Epithelial cell of prostate (primary cell): ENCODE measurements around the gene COX7A1.
"Not testable (repeated sequence)": the region's sequence is repeated elsewhere in the genome, so short reads cannot be mapped to it uniquely, and the experiment has no call there.

Experiments
- DNase-seq: peaks from one replicate; pipeline ENCODE4 v3.0.0-alpha.2; 2011; ENCODE audit warnings: low read depth, low spot score
- H3K27ac ChIP-seq: fragments of 450-650 bp; 2 replicates; pipeline ENCODE4 v1.5.1; 2017; ENCODE audit warnings: mild to moderate bottlenecking

COX7A1 gene

DNA sequence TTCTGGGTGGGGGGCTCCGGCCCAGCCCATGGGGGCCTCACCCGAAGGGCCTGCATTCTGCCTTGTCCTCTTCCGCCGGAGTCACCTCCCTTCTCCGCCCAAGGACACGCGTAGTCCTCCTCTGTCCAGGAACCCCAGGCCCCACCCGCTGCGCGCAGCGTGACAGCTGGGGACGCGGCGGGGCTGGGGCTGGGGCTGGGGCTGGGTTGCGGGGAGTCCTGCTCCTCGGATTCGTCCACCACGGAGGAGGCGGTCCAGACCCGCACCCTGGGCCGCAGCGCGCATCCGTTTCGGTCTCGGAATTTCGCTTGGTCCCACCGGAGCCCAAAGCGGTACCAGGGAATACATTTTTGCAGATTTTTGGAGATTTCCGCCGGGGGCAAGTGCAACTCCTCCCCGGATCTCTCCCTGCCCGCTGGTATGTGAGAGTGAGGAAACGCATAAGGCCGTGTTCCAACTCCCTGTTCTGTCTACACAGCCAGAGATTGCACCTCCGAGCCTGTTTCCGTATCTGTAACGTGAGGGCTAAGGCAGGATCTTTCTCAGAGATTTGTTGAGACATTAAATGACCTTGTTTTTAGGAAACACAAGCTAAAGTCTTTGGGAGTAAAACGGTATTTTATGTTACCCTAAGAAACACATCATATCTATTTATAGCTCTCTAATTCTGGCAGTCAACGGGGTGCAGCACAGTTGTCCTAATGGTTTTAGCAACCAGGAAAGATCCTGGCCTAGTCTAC is at the start of gene COX7A1:
Gene COX7A1 (minus strand): TSS at position 96 of the 740 bp plus-strand sequence. CDS start 40 bp downstream, at position 56.
- no peak within 1 kb of the TSS for H3K27ac ChIP-seq
- DNase-seq: no peak

DNA sequence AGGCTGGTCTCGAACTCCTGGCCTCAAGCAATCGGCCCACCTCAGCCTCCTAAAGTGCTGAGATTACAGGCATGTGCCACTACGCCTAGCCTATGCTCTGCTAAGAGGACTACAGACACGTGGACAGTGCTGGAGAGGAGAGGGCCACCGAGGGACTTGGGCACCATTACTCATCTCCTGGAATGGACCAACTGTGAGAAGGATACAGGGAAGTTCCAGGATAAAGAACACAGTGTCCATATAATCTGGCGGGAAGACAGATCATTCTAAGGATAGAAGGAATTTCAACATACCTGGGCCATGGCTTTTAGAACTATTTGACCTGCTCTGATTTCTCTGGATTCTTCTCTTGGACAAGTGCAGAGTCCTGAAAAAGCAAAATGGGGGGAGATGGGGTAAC is 49.4 kb upstream of the COX7A1 start:
- no peak overlapping the region for H3K27ac ChIP-seq
- DNase-seq: no peak

DNA sequence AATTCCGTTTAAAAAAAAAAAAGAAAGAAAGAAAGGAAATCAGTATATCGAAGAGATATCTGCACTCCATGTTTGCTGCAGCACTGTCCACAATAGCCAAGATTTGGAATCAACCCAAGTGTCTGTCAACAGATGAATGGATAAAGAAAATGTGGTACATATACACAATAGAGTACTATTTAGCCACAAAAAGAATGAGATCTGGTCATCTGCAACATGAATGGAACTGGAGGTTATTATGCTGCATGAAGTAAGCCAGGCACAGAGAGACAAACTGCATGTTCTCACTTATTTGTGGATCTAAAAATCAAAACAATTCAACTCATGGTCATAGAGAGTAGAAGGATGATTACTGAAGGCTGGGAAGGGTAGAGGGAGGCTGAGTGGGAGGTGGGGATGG is 45.9 kb upstream of the COX7A1 start:
- DNase-seq: no peak
- H3K27ac ChIP-seq: no peak overlapping the region

DNA sequence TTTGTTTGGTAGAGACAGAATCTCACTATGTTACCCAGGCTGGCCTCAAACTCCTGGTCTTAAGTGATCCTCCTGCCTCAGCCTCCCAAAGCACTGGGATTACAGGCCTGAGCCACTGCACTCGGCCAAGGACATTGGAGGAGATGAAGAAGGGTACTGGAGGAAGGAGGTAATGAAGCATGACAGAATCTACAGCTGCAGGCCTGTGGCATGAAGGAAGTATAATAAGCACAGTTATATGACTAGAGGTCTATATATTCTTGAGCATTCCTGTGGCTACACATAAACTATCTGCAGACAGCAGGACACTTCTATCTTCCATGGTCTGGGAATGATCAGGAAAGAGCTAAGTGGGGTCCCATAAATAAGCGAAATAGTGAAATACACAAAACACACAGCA is 44.0 kb upstream of the COX7A1 start:
- H3K27ac ChIP-seq: no peak overlapping the region
- DNase-seq: no peak

DNA sequence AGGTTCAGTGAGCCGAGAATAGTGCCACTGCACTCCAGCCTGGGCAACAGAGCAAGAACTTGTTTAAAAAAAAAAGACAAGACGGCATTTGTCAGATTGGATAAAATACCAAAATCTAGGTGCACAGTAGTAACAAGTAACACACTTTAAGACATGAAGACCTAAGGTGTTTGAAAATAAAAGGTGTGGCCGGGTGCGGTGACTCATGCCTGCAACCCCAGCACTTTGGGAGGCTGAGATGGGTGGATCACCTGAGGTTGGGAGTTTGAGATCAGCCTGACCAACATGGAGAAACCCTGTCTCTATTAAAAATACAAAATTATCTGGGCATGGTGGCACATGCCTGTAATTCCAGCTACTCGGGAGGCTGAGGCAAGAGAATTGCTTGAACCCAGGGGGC is 34.5 kb upstream of the COX7A1 start:
- H3K27ac ChIP-seq, DNase-seq: not testable (repeated sequence)

DNA sequence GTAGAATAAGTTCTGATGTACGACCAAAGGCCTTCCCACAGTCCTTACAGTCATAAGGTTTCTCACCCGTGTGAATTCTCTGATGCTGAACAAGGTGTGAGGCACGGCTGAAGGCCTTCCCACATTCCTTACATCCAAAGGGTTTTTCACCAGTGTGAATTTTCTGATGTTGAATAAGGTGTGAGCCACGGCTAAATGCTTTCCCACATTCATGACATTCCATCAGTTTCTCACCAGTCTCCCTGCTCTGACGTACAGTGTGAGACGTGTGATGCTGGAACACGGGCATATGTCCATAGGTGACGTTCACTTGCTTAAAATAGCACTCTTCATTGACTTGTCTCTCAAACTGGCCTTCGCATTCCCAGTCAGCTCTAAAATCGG is 31.0 kb upstream of the COX7A1 start:
- H3K27ac ChIP-seq: peak overlapping the region; percentile 24
- DNase-seq: no peak

DNA sequence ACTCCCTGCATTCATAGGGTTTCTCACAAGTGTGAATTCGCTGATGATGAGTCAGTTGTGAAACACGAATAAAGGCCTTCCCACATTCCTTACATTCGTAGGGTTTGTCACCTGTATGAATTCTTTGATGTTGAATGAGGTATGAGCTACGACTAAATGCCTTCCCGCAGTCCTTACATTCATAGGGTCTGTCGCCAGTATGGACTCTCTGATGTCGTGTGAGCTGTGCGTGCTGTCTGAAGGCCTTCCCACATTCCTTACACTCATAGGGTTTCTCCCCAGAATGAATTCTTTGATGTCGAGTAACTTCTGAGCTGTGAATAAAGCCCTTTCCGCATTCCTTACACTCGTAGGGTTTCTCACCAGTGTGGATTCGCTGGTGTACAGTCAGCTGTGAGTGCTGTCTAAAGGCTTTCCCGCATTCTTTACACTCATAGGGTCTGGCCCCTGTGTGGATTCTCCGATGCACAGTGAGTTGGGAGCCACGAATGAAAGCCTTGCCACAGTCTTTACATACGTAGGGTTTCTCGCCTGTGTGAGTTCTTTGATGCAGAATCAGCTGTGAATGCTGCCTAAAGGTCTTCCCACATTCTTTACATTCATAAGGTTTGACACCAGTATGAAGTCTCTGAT is 30.5 kb upstream of the COX7A1 start:
- DNase-seq: no peak
- peak overlapping the region; percentile 24 for H3K27ac ChIP-seq

DNA sequence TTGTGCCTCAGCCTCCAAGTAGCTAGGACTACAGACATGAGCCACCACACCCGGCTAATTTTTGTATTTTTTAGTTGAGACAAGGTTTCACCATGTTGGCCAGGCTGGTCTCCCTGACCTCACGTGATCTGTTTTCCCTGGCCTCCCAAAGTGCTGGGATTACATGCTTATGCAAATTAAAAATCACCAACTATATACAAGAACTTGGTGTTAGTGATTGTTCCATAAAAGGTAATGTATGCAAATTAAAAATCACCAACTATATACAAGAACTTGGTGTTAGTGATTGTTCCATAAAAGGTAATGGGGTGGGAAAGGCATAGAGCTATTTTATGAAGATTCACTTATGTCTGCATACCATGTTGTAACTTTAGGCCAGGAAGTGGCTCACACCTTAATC is 26.8 kb upstream of the COX7A1 start:
- not testable (repeated sequence) for DNase-seq, H3K27ac ChIP-seq

DNA sequence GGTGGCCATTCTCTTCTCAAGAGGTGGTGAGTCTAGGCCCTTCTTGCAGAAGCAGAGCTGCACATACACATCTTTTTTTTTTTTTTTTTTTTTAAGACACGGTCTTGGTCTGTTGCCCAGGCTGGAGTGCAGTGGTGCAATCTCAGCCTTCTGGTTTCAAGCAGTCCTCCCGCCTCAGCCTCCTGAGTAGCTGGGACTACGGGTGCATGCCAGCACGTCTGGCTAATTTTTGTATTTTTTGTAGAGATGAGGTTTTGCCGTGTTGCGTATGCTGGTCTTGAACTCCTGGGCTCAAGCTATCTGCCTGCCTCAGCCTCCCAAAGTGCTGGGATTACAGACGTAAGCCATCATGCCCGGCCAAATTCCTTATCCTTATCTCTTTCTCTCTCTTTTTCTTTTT is 21.6 kb upstream of the COX7A1 start:
- DNase-seq, H3K27ac ChIP-seq: not testable (repeated sequence)

DNA sequence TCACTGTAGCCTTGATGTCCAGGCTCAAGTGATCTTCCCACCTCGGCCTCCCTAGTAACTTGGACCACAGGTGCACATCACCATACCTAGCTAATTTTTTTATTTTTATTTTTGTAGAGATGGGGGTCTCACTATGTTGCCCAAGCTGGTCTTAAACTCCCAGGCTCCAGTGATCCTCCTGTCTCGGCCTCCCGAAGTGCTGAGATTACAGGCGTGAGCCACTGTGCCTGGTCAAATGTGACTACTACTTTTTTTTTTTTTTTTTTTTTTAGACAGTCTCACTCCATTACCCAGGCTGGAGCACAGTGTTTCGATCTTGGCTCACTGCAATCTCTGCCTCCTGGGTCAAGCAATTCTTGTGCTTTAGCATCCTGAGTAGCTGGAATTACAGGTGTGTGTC is 20.6 kb upstream of the COX7A1 start:
- no peak overlapping the region for H3K27ac ChIP-seq
- DNase-seq: no peak

DNA sequence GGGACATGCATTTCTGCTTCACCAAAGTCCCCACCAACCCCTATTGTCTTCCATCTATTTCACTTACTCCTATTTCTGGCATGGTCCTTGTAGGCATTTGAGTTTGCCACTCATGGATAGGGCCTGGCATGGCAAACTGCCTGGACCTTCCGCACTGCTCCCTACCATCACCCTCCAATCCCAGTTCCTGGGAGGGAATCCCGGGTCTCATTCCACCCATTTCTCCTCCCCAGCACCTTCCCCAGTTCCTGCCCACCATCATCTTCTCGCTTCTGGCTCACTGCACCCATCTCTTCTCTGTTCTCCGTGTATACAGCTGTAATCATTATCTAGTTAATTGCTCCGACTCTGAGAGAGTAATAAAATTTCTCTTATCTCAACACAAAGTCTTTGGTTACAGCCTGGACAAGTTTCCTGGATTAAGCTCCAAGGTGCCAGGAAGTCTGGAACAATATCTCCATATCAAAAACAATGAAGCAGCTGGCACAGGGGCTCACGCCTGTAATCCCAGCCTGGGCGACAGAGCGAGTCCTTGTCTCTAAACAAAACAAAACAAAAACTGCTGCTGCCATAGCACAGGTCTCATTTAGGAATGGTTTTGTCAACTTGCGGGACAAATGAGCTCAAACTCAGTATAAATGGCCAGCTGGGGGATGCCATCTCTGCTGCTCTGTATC is 17.0 kb upstream of the COX7A1 start:
- peak overlapping the region; percentile 15 for H3K27ac ChIP-seq
- no peak for DNase-seq

DNA sequence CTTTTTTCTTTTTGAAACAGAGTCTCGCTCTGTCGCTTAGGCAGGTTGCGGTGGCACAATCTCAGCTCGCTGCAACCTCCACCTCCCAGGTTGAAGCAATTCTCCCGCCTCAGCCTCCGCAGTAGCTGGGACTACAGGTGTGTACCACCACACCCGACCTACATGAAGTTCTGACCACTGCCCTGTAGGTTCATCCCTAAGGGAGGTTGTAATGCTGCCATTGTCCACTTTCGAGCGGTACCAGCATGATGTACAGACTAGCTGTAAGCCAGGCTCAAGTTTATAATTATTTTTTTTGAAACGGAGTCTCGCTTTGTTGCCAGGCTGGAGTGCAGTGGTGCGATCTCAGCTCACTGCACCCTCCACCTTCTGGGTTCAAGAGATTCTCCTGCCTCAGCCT is 11.6 kb upstream of the COX7A1 start:
- DNase-seq: no peak

DNA sequence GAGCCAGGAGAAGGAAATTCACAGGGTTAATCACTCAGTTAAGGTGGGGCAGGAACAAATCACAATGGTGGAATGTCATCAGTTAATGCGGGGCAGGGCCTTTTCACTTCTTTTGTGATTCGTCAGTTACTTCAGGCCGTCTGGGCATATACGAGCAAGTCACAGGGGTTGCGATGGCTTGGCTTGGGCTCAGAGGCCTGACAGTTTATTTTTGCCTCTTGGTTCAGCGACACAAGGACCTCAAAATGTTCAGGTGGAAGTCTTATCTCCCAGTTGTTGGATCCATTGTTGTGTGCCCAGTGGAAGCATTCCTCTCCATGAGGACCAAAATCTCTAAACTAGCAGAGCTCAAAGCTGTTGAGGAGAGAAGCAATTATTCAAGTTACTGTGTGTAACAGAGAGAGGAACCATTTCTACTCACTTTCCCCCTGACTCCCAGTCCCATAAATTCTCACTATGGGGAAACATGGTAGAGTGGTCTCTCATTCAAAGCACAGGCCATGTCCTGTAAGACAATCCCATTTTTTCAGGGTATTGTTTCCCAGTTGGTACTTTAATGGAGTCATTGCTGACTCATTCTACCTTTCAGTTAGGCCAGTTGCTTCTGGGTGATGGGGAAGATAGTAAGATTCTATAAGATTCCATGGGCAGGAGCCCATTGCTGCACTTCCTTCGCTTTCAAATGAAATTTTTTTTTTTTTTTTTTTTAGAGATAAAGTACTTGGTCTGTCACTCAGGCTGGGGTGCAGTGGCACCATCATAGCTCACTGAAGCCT is 8.8 kb upstream of the COX7A1 start:
- H3K27ac ChIP-seq: peak overlapping the region; percentile 83
- DNase-seq: no peak

More for the DNA sequence above, 11.6 kb upstream of the COX7A1 start:
- H3K27ac ChIP-seq: no peak overlapping the region

DNA sequence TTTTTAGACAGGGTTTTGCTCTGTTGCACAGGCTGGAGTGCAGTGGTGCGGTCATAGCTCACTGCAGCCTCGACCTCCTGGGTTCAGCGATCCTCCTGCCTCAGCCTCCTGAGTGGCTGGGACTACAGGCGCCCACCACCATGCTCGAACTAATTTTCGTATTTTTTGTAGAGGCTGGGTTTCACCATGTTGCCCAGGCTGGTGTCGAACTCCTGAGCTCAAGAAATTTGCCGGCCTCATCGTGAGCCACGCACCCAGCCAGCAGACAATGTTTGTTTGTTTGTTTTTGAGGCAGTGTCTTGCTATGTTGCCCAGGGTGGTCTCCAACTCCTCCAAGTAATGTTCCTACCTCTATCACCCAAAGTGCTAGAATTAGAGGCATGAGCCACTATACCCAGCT is 879 bp upstream of the COX7A1 start:
- DNase-seq: no peak
- no peak overlapping the region for H3K27ac ChIP-seq

DNA sequence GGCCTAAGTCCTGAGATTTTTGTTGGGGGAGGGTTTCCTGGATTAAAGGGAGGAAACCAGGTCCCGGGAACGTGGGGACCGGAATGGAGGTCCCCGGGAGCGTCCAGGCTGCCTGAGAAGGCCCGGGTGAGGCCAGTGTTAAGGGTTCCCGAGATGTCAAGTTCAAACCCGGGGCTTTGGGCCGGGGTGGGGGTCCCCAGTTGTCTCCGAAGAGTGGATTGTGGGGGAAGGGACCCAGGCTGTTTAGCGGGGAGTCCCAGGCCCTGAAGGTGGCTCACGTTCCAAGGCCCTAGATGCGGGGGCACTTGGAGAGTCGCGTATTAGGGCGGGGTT is 262 bp downstream of the COX7A1 start:
- H3K27ac ChIP-seq: no peak overlapping the region
- DNase-seq: no peak

DNA sequence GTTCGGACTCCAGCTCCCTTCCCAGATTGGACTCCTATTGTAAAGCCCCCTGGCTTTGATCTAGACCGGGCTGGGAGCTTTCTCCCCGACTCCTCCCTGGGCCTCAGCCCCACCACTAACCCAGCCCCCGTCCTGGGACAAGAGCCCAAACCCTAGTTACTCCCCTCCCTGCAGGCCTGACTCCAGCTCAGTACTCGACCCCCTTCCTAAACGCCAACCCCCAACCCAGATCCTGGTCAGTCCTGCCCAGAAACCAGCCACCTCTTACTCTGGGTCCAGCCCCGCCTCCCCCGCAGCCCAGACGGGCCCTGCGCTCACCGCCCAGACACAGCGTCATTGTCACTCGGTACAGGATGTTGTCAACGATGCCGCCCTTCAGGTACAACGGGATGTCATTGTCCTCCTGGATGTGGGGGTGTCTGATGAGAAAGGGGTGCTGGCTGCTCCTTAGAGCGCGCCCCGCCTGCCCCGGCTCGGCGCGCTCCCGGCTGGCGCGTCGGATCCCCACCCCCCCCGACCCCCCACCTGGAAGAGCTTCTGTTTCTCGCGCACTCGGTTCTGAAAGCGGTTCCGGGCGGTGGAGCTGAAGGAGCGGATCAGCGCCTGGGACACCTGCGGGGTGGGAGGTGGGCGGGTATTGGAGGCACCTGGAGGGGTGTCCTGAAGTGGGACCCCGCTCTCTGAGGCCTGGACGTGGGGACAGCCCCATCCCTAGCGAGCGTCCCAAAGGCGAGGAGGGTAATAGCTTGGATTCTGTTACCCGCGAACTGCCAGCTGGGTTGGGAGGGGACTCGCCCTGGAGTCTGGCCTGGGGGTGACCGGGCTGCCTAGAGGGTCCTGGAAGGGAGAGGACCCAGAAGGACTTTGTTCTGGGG is 866 bp downstream of the COX7A1 start:
- H3K27ac ChIP-seq: no peak overlapping the region
- DNase-seq: no peak

DNA sequence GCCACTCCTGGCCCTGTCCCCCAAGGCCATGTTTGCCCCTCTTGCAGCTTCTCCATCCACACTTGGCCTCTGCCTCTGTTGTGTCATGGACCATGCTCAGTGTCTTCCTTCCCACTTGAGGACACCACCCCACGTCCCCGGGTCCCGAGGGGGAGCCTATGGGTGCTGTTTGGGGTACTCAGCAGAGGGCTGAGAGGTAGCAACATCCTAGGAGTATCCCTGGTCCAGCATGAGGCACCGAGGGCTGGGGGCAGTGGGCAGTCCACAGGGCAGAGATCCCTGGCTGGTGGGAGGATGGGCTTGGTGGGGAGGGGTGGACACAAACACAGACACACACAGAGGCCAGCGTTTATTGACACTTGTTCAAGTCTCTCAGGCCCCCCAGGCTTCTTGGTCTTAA is 1.7 kb downstream of the COX7A1 start:
- peak overlapping the region; percentile 70 for H3K27ac ChIP-seq

DNA sequence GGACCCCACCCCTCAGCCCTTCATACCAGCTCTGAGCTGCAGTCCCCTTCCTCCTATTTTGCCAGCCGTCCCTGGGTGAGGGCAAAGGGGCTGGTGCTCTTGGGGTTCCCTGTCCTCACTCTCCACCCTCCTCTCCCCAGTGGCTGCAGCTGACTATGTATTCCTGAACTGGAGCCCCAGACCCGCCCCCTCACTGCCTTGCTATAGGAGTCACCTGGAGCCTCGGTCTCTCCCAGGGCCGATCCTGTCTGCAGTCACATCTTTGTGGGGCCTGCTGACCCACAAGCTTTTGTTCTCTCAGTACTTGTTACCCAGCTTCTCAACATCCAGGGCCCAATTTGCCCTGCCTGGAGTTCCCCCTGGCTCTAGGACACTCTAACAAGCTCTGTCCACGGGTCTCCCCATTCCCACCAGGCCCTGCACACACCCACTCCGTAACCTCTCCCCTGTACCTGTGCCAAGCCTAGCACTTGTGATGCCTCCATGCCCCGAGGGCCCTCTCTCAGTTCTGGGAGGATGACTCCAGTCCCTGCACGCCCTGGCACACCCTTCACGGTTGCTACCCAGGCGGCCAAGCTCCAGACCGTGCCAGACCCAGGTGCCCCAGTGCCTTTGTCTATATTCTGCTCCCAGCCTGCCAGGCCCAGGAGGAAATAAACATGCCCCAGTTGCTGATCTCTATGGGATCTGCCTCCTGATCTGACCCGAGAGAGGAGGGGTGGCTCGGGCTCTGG is 2.4 kb downstream of the COX7A1 start:
- H3K27ac ChIP-seq: peak overlapping the region; percentile 70
- peak; percentile 78 for DNase-seq

More for the DNA sequence above, 1.7 kb downstream of the COX7A1 start:
- no peak for DNase-seq

DNA sequence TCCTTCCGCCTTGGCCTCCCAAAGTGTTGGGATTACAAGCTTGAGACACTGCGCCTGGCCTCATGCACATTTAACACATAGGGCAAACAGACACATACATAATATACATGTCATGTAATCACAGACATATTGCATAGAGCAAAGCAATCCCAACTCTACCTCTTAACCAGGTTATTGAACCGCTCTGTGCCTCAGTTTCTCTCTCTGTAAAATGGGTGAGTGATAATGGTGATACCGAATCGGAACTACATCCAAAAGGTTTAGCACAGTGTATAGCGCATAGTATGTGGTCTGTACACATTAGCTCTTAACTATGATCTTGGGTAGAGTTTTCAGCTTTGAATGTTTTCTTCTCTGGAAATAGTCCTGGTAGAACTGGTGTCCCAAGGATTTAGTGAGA is 7.6 kb downstream of the COX7A1 start:
- DNase-seq: no peak
- H3K27ac ChIP-seq: no peak overlapping the region
